Eye (tissue), 1 donor: ENCODE measurements around the gene RPS13.
"Not testable (repeated sequence)": the region's sequence is repeated elsewhere in the genome, so short reads cannot be mapped to it uniquely, and the experiment has no call there.

Source experiments
- DNase-seq: peaks from one replicate; pipeline ENCODE4 v3.0.0-alpha.2; 2015

RPS13 gene

GRCh38 chr11:17077520-17078401 lies at the start of gene RPS13:
Gene RPS13 (minus strand): TSS chr11:17077667. CDS start chr11:17077641, 26 bp downstream.
- peak; percentile 100 for DNase-seq

GRCh38 chr11:17121981-17122380 lies 44.5 kb upstream of the RPS13 start:
- DNase-seq, result no peak

GRCh38 chr11:17117262-17117661 lies 39.8 kb upstream of the RPS13 start:
- no peak for DNase-seq

GRCh38 chr11:17116117-17116516 lies 38.6 kb upstream of the RPS13 start:
- no peak for DNase-seq

GRCh38 chr11:17107745-17108144 lies 30.3 kb upstream of the RPS13 start:
- DNase-seq, result peak; percentile 20

GRCh38 chr11:17105404-17106040 lies 28.1 kb upstream of the RPS13 start:
- DNase-seq, result not testable (repeated sequence)

- peak; percentile 17 for DNase-seq
Measured at GRCh38 chr11:17102462-17102861, 25.0 kb upstream of the RPS13 start.

GRCh38 chr11:17098658-17099057 lies 21.2 kb upstream of the RPS13 start:
- no peak for DNase-seq

- DNase-seq, result no peak
Measured at GRCh38 chr11:17098038-17098437, 20.6 kb upstream of the RPS13 start.

- DNase-seq, result not testable (repeated sequence)
Measured at GRCh38 chr11:17085976-17086375, 8.5 kb upstream of the RPS13 start.

- no peak for DNase-seq
Measured at GRCh38 chr11:17077240-17077519, 287 bp downstream of the RPS13 start.

- no peak for DNase-seq
Measured at GRCh38 chr11:17076517-17077239, 789 bp downstream of the RPS13 start.

- no peak for DNase-seq
Measured at GRCh38 chr11:17075506-17075905, 2.0 kb downstream of the RPS13 start.

GRCh38 chr11:17073370-17074027 lies 4.0 kb downstream of the RPS13 start:
- no peak for DNase-seq

- no peak for DNase-seq
Measured at GRCh38 chr11:17067417-17067816, 10.1 kb downstream of the RPS13 start.

- DNase-seq, result no peak
Measured at GRCh38 chr11:17066691-17067090, 10.8 kb downstream of the RPS13 start.

- DNase-seq, result peak; percentile 76
Measured at GRCh38 chr11:17063171-17064002, 14.1 kb downstream of the RPS13 start.

- DNase-seq, result not testable (repeated sequence)
Measured at GRCh38 chr11:17051146-17051545, 26.3 kb downstream of the RPS13 start.

- not testable (repeated sequence) for DNase-seq
Measured at GRCh38 chr11:17048491-17048890, 29.0 kb downstream of the RPS13 start.

- DNase-seq, result no peak
Measured at GRCh38 chr11:17046690-17047089, 30.8 kb downstream of the RPS13 start.

- no peak for DNase-seq
Measured at GRCh38 chr11:17036666-17037658, 40.5 kb downstream of the RPS13 start.
